K562 (cell line): ENCODE measurements around the gene CHRNE. TPM values are rescaled to one million over a fixed set of nuclear protein-coding genes. Genes with fewer than 3 reads are reported as not detected.
A peak's percentile ranks its signal among the peaks of the same experiment; 100 is the strongest.

Source experiments
- CBX2 ChIP-seq: fragments of 200-600 bp; sonication (generic); IDR thresholded peaks from one replicate; pipeline ENCODE4 v1.6.1; 2012; ENCODE audit warnings: mild to moderate bottlenecking, low read length, inconsistent platforms; ENCODE audit not compliant: insufficient read depth, poor library complexity, severe bottlenecking
- CREB3L1 ChIP-seq: fragments of 450-650 bp; IDR thresholded peaks from 2 replicates; pipeline ENCODE4 v1.6.1; 2014; ENCODE audit warnings: low read depth, mild to moderate bottlenecking, moderate library complexity, borderline replicate concordance
- ESRRA ChIP-seq: fragments of 450-650 bp; IDR thresholded peaks from 2 replicates; pipeline ENCODE4 v1.6.1; 2014; ENCODE audit warnings: low read depth, mild to moderate bottlenecking, moderate library complexity, borderline replicate concordance
- LEF1 ChIP-seq: fragments of 450-650 bp; IDR thresholded peaks from 2 replicates; pipeline ENCODE4 v1.6.1; 2016; ENCODE audit warnings: mild to moderate bottlenecking
- MBD1 ChIP-seq: fragments of 250-450 bp; sonication (Bioruptor Pico); IDR thresholded peaks from 2 replicates; pipeline ENCODE4 v1.8.0; 2022; ENCODE audit warnings: inconsistent platforms
- NR2C1 ChIP-seq, 2 experiments: fragments of 450-650 bp; IDR thresholded peaks; 2 replicates each; pipeline ENCODE4 v1.6.1; 2017; ENCODE audit warnings: mild to moderate bottlenecking in 2 of 2, antibody characterized with exemption in 1 of 2, inconsistent platforms in 1 of 2, missing compliant biosample characterization in 1 of 2, missing genetic modification characterization in 1 of 2
- NR2C2 ChIP-seq, 2 experiments: fragments of 200-800 bp in 1 of 2; sonication (Bioruptor generic) in 1 of 2; sonication (generic) in 1 of 2; formaldehyde crosslinking in 1 of 2; IDR thresholded peaks; 2 replicates each; pipeline versions ENCODE4 v1.6.1 to v1.8.0; 2016 to 2022; ENCODE audit warnings: mild to moderate bottlenecking in 1 of 2, missing compliant biosample characterization in 1 of 2, missing genetic modification characterization in 1 of 2, missing genetic modification reagents in 1 of 2
- POLR2B ChIP-seq: fragments of 450-650 bp; IDR thresholded peaks from 2 replicates; pipeline ENCODE4 v1.6.1; 2018; ENCODE audit warnings: low read depth; ENCODE audit not compliant: partially characterized antibody
- POU5F1 ChIP-seq: fragments of 150-350 bp; IDR thresholded peaks from 2 replicates; pipeline ENCODE4 v1.6.1; 2014; ENCODE audit warnings: borderline replicate concordance, low read length, low read depth, mild to moderate bottlenecking; ENCODE audit not compliant: partially characterized antibody
- PYGO2 ChIP-seq: fragments of 450-650 bp; IDR thresholded peaks from 2 replicates; pipeline ENCODE4 v1.6.1; 2016; ENCODE audit warnings: mild to moderate bottlenecking, missing genetic modification characterization, moderate library complexity, missing compliant biosample characterization
- TFAM ChIP-seq: fragments of 250-450 bp; sonication (Bioruptor Pico); conservative IDR thresholded peaks from 2 replicates; pipeline ENCODE4 v1.5.0; 2021; ENCODE audit warnings: mild to moderate bottlenecking, moderate library complexity
- ZNF217 ChIP-seq: sonication (generic); formaldehyde crosslinking; IDR thresholded peaks from 2 replicates; pipeline ENCODE4 v1.8.0; 2022; ENCODE audit warnings: mild to moderate bottlenecking, missing genetic modification reagents
- ZNF354B ChIP-seq: fragments of 250-450 bp; sonication (Bioruptor Pico); IDR thresholded peaks from 2 replicates; pipeline ENCODE4 v1.4.0; 2020
- ZNF57 ChIP-seq: fragments of 450-650 bp; formaldehyde crosslinking; IDR thresholded peaks from 2 replicates; pipeline ENCODE4 v1.4.0; 2020; ENCODE audit warnings: mild to moderate bottlenecking, moderate library complexity
- ZNF699 ChIP-seq: fragments of 250-450 bp; sonication (Bioruptor Pico); IDR thresholded peaks from 2 replicates; pipeline ENCODE4 v1.8.0; 2021; ENCODE audit warnings: mild to moderate bottlenecking, moderate library complexity; ENCODE audit not compliant: insufficient replicate concordance
- polyA plus RNA-seq, 8 experiments: library from polyadenylated mRNA; depleted of rRNA in 4 of 8; stranded (reverse) in 5 of 8; unstranded in 3 of 8; fragments of >200 nt; fragmentation: Nextera tagmentation in 2 of 8; fragmentation: Illumina TruSeq in 1 of 8; extraction: Ambion mirVana in 2 of 8; extraction: Trizol in 1 of 8; gene quantifications; 2 replicates each; pipeline versions ENCODE4 v1.2.1 to v1.2.3, GENCODE V29; 2011 to 2014; ENCODE audit warnings: inconsistent platforms in 1 of 8, missing spikeins in 1 of 8
- total RNA-seq, 7 experiments: library from RNA; depleted of rRNA in 6 of 7; stranded (reverse); fragments of >200 nt in 6 of 7; fragmentation: Illumina TruSeq in 2 of 7; extraction: Trizol in 2 of 7; gene quantifications; 2 replicates each; pipeline versions ENCODE4 v1.2.1 to v1.2.3, GENCODE V29; 2011 to 2021; ENCODE audit warnings: low replicate concordance in 1 of 7
- TF ChIP-seq, protein P1 (sequence below): fragments of 450-650 bp; formaldehyde crosslinking; IDR thresholded peaks from 2 replicates; pipeline ENCODE4 v1.4.0; 2020; ENCODE audit warnings: mild to moderate bottlenecking, mixed read lengths
- TF ChIP-seq, protein P2 (sequence below): conservative IDR thresholded peaks from 2 replicates; pipeline ENCODE4 v1.6.1; 2011; ENCODE audit warnings: low read depth, mild to moderate bottlenecking, low read length; ENCODE audit not compliant: control insufficient read depth

Gene CHRNE
- total and polyA plus RNA-seq, 9 of the 15 experiments (the other 6 are each of a cell fraction or from before 2014, with no cell fraction given), result not detected

- TF ChIP-seq LEF1 (no peak), MBD1 (CRISPR knock-in tag) (no peak), NR2C2 (CRISPR knock-in tag; IDR thresholded peaks at IDR 0.05) (peak; percentile 64; the same call in 1 of the 2 replicates), NR2C2 (tag; IDR thresholded peaks at IDR 0.05) (peak; percentile 46; the same call in 1 of the 2 replicates), POLR2B (no peak), ZNF699 (CRISPR knock-in tag) (no peak), CBX2 (no peak), POU5F1 (no peak), TFAM (CRISPR knock-in tag) (no peak), CREB3L1 (no peak), ESRRA (no peak), ZNF57 (CRISPR knock-in tag) (no peak), ZNF217 (no peak), NR2C1 (IDR thresholded peaks at IDR 0.05) (peak; percentile 82), NR2C1 (tag; IDR thresholded peaks at IDR 0.05) (peak; percentile 78), PYGO2 (tag) (no peak), ZNF354B (no peak)
- TF ChIP-seq, protein P1, sequence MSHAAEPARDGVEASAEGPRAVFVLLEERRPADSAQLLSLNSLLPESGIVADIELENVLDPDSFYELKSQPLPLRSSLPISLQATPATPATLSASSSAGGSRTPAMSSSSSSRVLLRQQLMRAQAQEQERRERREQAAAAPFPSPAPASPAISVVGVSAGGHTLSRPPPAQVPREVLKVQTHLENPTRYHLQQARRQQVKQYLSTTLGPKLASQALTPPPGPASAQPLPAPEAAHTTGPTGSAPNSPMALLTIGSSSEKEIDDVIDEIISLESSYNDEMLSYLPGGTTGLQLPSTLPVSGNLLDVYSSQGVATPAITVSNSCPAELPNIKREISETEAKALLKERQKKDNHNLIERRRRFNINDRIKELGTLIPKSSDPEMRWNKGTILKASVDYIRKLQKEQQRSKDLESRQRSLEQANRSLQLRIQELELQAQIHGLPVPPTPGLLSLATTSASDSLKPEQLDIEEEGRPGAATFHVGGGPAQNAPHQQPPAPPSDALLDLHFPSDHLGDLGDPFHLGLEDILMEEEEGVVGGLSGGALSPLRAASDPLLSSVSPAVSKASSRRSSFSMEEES (CRISPR knock-in tag), result peak; percentile 50; the same call in 1 of the 2 replicates
- TF ChIP-seq, protein P2, sequence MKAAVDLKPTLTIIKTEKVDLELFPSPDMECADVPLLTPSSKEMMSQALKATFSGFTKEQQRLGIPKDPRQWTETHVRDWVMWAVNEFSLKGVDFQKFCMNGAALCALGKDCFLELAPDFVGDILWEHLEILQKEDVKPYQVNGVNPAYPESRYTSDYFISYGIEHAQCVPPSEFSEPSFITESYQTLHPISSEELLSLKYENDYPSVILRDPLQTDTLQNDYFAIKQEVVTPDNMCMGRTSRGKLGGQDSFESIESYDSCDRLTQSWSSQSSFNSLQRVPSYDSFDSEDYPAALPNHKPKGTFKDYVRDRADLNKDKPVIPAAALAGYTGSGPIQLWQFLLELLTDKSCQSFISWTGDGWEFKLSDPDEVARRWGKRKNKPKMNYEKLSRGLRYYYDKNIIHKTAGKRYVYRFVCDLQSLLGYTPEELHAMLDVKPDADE, result no peak
These were observed 5.7 kb downstream of the CHRNE start (continued) for GRCh38 chr17:4897198-4897687.
